Muscle layer of duodenum (tissue), 2 donors: ENCODE measurements around the gene PSG3.
"Not testable (repeated sequence)": the region's sequence is repeated elsewhere in the genome, so short reads cannot be mapped to it uniquely, and the experiment has no call there.

ENCODE experiments used
- H3K27ac ChIP-seq: one replicate; pipeline ENCODE4 v1.7.0; 2013; ENCODE audit warnings: mild to moderate bottlenecking, low read length
- H3K27me3 ChIP-seq: one replicate; pipeline ENCODE4 v1.7.0; 2013; ENCODE audit warnings: low read depth, mild to moderate bottlenecking, control low read depth, low read length
- H3K36me3 ChIP-seq, 2 donors: one replicate each; pipeline ENCODE4 v1.7.0; 2013; ENCODE audit warnings: low read length in 2 of 2, control low read depth in 1 of 2, mild to moderate bottlenecking in 1 of 2; ENCODE audit not compliant: insufficient read depth in 2 of 2, control insufficient read depth in 1 of 2
- H3K4me1 ChIP-seq, 2 donors: one replicate each; pipeline ENCODE4 v1.7.0; 2013; ENCODE audit warnings: low read length in 2 of 2, mild to moderate bottlenecking in 2 of 2, control low read depth in 1 of 2, moderate library complexity in 1 of 2; ENCODE audit not compliant: insufficient read depth in 2 of 2, control insufficient read depth in 1 of 2
- H3K4me3 ChIP-seq, 2 donors: one replicate each; pipeline ENCODE4 v1.7.0; 2013; ENCODE audit warnings: low read length in 2 of 2, low read depth in 1 of 2, mild to moderate bottlenecking in 1 of 2
- H3K9me3 ChIP-seq, 2 donors: one replicate each; pipeline ENCODE4 v1.7.0; 2013; ENCODE audit warnings: low read length in 2 of 2, control low read depth in 1 of 2, mild to moderate bottlenecking in 1 of 2; ENCODE audit not compliant: control insufficient read depth in 1 of 2
- donor health status: healthy.

Gene PSG3

DNA sequence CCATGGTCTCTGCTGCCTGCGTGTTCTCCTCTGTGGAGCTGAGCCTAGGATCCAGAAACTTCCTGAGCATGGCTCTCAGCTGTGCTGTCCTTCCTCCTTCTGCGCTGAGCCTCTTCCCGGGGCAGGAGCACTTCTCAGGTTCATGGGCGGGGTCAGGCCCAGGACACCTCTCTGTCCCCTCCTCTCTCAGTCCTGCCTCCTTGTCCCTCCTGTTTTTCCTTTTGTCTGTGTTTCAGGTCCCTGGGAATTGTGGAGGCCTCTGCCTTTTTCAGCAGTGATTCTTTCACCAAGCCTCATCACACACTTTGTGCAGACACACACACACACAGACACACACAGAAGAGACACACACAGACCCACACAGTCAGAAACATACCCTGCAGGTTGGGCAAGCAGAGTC lies at the start of gene PSG3:
Gene PSG3 (minus strand): TSS at position 101 of the 400 bp plus-strand sequence. CDS start 97 bp downstream, at position 4.
- H3K27ac ChIP-seq, H3K4me1 ChIP-seq, H3K27me3 ChIP-seq, H3K4me3 ChIP-seq, H3K9me3 ChIP-seq, H3K36me3 ChIP-seq: not testable (repeated sequence)

DNA sequence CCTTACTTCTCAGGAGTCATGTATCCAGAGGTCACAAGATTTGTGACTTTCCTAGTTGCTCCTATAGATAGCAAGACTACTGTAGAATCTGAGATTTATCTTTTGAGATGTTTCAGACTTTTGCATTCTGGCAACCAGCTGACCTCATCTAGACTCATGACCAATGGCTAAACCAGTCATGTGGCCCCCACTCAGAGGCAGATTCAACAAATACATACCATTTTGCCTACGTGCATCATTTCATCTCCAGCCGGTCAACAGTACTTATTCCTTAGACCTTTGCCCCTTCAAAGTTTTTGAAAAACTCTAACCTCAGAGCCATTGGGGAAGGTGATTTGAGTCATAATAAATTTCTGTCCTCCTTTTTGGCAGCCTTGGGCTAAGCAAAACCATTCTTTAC lies 48.5 kb upstream of the PSG3 start:
- not testable (repeated sequence) for H3K36me3 ChIP-seq, H3K4me1 ChIP-seq, H3K4me3 ChIP-seq, H3K27me3 ChIP-seq, H3K27ac ChIP-seq, H3K9me3 ChIP-seq

DNA sequence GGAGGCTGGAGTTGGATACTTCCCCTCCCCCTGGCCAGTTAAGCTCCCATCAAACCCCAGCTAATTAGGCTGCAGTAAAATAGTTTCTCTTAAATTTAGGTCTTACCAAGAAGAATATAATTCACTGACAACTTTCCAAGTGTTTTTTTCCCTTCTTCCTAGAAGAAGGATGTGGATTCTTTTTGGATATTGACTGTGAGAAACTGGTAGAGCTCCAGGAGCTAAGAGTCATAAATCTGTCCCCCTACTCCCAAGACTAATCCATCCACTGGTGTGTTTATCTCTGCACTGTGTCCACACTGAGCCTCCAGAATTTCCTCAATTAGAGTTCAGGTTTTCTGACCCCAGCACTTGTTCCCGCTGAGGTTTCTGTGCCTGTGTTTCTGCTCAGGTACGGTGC lies 47.5 kb upstream of the PSG3 start:
- H3K27me3 ChIP-seq, H3K36me3 ChIP-seq, H3K9me3 ChIP-seq, H3K4me3 ChIP-seq, H3K27ac ChIP-seq, H3K4me1 ChIP-seq: not testable (repeated sequence)

DNA sequence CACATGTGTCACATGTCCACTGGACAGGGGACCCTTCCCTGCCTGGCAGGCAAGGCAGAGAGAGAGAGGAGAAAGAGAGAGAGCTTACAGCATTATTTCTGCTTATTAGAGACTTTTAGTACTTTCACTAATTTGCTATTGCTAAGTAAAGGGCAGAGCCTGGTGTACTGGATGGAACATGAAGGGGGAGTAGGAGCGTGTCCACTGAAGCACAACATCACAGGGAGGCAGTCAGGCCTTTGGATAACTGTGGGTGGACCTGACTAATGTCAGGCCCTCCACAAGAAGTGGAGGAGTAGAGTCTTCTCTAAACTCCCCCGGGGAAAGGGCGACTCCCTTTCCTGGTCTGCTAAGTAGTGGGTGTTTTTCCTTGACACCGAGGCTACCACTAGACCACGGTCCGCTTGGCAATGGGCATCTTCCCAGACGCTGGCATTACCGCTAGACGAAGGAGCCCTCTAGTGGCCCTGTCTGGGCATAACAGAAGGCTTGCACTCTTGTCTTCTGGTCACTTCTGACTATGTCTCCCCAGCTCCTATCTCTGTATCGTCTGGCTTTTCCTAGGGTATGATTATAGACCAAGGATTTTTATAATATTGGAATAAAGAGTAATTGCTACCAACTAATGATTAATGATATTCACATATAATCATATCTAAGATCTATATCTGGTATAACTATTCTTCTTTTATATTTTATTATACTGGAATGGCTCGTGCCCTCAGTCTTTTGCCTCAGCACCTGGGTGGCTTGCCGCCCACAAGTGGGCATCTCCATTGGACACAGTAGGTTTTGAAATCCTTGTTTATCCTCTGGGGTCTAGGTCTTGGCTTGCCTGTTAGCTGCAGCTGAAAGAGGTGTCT lies 36.7 kb upstream of the PSG3 start:
- H3K36me3 ChIP-seq, H3K4me1 ChIP-seq, H3K27ac ChIP-seq, H3K27me3 ChIP-seq, H3K9me3 ChIP-seq, H3K4me3 ChIP-seq: not testable (repeated sequence)

DNA sequence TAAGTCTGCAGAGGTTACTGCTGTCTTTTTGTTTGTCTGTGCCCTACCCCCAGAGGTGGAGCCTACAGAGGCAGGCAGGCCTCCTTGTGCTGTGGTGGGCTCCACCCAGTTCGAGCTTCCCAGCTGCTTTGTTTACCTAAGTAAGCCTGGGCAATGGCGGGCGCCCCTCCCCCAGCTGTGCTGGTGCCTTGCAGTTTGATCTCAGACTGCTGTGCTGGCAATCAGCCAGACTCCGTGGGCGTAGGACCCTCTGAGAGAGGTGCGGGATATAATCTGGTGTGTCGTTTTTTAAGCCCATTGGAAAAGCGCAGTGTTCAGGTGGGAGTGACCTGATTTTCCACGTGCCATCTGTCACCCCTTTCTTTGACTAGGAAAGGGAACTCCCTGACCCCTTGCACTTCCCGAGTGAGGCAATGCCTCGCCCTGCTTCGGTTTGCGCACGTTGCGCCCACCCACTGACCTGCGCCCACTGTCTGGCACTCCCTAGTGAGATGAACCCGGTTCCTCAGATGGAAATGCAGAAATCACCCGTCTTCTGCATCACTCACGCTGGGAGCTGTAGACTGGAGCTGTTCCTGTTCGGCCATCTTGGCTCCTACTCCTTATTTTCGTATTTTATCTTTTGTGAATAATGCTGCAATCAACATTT lies 34.4 kb upstream of the PSG3 start:
- H3K36me3 ChIP-seq, H3K27me3 ChIP-seq, H3K9me3 ChIP-seq, H3K27ac ChIP-seq, H3K4me1 ChIP-seq, H3K4me3 ChIP-seq: not testable (repeated sequence)

DNA sequence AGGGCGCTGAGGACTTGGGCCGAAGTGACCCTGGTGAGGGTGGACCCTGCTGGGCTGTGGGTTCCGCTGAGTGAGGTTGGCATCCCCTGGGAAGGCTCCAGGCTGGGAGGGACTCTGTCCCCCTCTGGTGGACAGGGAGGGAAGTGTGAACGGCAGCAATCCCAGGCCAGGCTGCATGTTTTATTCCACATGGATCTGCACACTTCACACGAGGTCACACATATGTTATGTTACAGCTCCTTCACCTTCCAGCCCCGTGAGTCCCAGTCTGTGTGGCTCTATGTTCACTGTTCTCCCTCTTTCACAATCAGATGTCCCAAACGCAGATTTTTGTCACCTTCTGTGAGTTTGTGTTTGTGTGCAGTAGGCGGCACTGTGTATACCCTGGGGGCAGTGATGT lies 27.0 kb upstream of the PSG3 start:
- H3K9me3 ChIP-seq, H3K27ac ChIP-seq, H3K36me3 ChIP-seq, H3K4me1 ChIP-seq, H3K27me3 ChIP-seq, H3K4me3 ChIP-seq: not testable (repeated sequence)

DNA sequence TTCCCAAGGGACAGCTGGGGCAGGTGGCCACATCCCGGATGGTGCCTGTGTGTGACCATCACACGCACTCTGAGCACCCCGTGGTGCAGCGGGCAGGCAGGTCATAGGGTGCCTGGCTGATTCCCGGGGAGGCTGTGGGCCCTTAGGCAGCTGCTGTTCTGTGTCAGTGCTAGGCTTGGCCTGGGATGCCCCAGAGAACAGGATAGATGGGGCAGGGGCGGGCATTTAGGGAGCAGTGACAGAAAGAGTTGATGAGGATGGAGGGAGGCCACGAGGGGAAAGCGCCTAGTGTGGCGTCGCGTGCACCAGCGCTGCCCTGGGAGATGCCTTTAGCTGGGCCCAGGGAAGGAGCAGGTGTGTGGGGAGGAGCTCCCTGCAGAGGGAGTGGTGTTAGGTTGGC lies 26.6 kb upstream of the PSG3 start:
- H3K4me1 ChIP-seq, H3K9me3 ChIP-seq, H3K4me3 ChIP-seq, H3K36me3 ChIP-seq, H3K27ac ChIP-seq, H3K27me3 ChIP-seq: not testable (repeated sequence)

DNA sequence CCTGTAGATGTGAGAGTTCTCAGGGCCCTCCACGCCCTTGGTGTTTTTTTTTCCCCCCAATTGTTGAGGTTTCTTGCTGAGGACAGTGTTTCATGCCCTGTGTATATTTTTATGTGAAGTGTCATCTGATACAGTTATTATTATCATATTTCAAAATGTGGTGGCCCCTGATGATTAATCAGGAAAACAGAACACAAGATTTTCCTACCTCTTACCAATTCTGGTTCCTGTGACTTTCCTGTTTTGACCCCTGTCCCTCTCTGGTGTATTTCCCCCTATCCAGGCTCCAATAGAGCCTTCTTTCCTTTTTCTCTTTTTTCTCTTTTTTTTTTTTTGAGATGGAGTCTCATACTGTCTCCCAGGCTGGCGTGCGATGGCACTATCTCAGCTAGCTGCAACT lies 24.6 kb upstream of the PSG3 start:
- H3K4me1 ChIP-seq, result no peaks in the 10 kb centered on the region
- H3K36me3 ChIP-seq, result no peaks in the 10 kb centered on the region
- H3K4me3 ChIP-seq, result no peak overlapping the region
- H3K27me3 ChIP-seq, result no peaks in the 10 kb centered on the region
- H3K9me3 ChIP-seq, result no peaks in the 10 kb centered on the region
- no peak overlapping the region for H3K27ac ChIP-seq

DNA sequence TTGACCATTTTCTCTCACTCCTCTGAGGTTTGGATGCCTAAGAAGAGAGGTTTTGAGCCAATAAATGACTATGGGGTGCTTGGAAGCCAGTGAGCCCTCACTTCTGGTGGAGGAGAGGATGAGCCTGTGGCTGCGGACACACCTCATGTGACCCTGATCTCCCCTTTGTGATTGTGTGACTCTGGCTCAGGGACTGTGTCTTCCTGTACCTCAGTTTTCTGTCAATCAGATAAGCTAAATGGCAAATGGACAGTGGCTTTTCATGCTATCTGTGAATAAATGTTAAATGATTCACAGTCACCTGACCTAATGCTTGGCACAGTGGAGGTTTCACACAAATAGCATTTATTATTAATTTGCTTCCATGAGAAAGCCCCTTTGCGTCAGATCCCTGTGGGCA lies 22.5 kb upstream of the PSG3 start:
- Histone ChIP-seq H3K36me3 (no peaks in the 10 kb centered on the region), H3K4me3 (no peak overlapping the region), H3K4me1 (no peaks in the 10 kb centered on the region), H3K27ac (no peak overlapping the region), H3K27me3 (no peaks in the 10 kb centered on the region), H3K9me3 (no peaks in the 10 kb centered on the region)

DNA sequence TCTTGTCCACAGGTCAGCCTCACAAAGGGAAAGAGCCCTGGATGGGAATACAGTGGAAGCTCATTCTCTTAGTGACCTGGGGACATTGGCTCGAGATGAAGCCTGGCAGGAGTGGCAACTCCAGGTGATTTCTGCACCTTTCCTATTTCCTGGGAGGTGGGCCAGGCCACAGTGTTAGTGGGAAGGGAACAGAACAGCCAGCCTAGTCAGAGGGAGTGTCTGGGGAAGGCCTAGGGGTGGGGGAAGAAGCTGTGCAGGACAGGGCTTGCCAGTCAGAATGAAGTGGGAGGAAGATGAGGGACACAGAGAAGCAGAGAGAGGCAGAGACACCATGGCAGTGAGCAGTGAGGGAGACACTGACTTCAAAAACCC lies 21.6 kb upstream of the PSG3 start:
- H3K9me3 ChIP-seq, H3K36me3 ChIP-seq, H3K4me3 ChIP-seq, H3K4me1 ChIP-seq, H3K27ac ChIP-seq, H3K27me3 ChIP-seq: not testable (repeated sequence)

DNA sequence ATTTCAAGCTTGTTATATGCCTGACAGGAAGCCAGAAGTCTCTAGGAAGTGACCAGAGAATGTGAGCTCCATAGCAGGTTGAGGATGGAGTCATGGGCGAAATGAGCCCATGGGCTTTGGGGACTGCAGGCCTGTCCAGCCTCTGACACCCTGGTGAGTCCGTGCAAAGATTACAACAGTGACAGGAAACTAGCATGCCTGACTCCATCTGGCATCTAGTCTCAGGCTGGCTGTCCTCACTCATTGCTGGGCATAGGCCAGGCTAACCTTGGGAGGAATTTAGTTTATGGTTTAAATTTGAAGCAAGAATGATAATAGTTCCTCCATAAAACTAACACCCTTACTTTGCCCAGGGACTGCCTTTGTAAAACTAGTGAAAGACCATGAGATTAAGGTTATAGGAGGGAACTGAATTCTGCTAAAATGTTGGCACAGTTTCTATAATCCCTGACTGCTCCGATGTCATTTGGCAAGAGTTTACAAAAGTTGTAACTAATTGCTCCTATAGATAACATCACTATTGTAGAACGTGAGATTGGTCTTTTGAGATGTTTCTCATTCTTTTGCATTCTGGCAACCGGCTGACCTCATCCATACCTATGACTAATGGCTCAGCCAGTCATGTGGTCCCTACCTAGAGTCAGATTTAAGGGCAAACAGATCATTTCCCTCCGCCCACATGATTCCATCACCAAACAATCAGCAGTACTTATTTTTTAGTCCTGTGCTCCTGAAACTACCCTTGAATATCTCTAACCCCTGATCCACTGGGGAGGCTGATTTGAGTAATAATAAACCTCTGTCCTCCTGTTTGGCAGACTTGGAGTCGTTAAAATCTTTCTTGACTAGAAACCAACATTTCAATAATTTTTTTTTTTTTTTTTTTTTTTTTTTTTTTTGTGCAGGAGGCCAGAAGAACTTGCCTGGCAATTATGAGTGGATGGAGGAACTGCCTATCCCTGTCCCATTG lies 21.0 kb upstream of the PSG3 start:
- not testable (repeated sequence) for H3K27ac ChIP-seq, H3K4me1 ChIP-seq, H3K36me3 ChIP-seq, H3K27me3 ChIP-seq, H3K9me3 ChIP-seq, H3K4me3 ChIP-seq
